HG03460 (cell line): Measurements from ENCODE around the gene DUSP8.

ENCODE experiments used
- ATAC-seq: cut with Tn5 transposase; IDR thresholded peaks from one replicate; pipeline ENCODE4 v1.9.1; 2021; ENCODE audit not compliant: unreplicated experiment

DUSP8 gene

DNA sequence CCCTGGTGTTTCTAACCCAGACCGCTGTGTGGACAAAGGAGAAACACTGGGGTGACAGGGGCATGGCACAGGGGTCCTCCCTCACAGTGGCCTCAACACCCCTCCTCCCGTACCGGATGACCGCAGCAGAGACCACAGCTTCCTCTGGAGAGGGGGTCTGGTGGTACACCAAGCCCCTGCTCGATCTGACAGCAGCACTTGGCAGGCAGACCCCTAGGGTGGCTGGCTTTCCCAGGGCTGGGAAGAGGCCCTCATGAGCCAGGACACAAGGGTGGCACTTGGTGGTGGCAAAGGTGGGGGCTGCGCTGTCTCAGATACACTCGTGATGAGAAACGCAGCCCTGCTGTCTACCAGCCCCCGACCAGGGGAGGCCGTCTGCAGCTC, 38.7 kb downstream of the DUSP8 start:
- no peak for ATAC-seq

DNA sequence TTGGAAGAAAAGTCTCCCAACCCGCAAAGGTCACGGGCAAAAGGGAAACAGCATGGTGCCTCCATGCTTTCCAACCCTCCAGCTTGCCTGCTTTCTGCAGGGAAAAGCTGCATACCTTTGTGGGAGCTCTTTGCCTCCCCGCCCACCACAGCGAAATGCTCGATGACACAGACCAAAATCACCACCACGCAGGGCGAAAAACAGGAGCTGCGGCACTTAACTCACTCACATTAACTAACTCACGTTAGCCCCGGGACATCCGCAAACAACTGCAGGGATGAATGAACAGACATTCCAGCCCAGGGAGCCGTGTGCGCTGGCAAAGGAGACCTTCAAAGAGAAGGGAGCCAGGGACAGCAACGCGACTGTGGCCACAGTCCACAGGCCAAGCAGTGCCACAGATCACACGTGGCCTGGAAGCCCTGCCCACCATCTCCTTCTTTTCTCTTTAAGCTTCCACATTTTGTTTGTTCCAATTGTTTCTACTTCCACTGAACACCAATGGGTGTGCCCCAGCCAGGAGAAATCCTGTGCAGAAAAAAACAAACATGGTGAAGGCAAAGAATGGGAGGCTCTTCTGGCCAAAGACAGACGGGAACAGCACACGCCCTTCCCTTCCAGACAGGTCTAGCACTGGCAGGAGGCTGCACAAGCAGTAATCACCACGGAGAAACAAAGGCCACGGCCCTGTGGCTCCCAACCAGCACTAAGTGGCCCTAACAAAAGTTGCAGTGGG, 39.3 kb downstream of the DUSP8 start:
- ATAC-seq, result no peak

DNA sequence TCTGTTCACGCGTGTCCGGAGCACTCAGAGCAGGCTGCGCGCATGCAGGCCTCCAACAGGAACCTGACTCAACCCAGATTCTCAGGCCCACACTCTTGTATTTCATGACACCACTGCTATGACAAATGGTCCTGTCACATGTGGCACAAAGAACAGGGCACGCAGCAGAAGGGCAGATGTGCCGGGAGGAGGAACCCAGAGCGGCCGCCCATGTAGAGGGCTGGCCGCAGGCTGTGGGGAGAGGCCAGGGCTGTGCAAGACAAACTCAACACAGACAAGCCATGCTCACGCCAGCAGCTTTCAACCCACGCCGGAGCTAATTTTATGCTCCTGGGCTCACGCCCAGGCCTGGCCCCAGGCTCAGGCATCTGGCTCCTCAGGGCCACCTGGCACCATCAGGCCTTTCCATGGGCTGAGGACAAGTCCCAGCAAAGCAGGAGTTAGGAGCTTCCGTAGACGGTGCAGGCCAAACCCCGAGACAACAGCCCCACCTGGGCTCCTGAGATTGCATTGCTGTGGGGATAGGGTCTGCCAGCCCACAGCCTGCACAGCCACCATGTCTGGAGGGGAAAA, 40.0 kb downstream of the DUSP8 start:
- no peak for ATAC-seq

DNA sequence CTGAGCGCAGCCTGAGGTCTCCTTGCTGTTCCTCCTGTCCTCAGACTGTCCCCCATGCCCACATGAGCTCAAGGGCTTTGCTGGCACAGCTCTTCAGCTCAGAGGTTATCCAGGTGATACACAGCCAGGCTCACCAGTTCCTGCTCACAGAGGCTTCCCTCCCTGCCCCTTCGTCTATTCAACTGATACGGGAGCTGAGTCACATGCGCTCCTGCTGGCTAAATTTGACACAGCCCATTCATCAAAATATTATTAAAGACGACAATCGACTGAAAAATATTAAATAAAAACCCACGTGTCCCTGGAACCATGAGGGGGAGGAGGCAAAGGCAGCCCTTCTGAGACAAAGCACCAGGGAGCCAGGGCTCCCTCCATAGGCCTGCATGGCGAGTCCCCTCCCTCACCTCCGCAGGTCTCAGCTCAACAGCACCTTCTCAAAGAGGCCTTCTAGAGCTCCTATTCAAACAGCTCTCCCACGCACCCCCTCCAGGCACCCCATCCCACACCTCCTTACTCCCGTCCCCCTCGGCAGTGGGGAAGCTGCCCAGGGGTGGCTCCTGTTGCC, 40.5 kb downstream of the DUSP8 start:
- no peak for ATAC-seq

DNA sequence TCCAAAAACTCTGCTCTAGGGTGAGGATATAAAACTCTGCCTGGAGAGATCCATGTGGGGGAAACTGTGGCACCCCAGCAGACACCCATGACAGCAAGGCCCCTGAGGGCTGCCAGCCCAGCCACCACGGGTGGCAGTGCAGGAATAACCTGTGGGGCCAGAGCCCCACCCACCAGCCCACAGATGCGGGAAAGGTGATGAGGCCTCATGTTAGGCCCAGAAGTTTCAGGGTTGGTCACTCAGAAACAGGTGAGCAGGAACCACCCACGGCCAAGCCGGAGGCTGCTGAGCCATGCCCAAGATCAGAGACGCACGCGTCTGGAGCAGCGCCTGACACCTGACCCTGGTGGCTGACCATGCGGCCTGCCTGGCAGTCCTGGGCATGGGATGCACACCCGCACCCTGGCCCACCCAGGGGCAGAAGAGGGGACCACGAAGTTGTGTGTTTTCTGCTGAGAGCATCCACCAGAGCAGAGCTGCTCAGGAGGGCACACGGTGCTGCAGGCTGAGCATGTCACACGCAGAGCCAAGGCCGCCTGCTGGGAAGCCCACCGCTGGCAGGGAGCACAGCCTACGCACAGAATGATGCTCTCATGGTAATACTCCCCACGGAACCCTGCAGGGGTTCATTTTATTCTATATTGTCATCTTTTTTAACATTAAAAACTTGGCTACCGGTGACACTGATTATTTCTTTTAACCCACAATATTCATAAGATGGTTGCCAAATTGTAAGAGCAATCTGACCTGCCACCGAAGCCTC, 41.2 kb downstream of the DUSP8 start:
- no peak for ATAC-seq

DNA sequence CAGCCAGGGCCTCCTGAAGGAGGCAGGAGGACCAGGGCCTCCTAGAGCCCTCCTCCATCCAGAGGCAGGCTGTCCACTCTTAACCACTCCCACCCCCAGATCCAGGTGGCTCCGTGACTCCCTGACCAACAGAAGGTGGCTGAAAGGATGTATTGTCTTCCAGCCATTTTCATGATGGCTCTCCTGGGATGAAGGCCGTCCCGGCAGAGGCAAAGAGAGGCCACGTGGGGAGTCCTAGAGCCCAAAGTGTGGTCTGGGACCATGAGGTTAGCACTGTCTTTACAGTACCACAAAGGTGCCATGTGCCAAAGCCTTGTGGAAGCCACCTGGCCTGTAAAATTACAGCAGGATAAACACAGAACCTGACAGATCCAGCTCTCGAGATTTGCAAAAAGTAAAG, 42.3 kb downstream of the DUSP8 start:
- no peak for ATAC-seq

DNA sequence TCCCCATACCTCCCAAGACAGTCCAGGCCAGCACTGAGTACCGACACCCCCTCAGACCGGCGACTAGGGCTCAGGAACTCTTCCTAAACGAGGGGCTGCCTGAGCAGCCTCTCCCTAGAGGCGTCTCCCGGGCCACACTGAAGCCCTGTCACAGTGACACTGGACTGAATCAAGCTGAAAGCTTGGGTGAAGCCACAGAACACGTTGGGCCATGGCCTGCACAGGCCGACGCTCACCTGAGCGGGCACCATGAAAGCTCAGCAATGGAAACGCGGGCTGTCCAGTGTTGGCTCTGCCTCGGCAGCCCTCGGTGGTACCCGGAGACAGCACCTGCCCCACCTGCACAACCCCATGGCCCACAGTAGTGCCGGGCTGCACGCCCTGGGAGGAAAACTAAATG, 42.8 kb downstream of the DUSP8 start:
- ATAC-seq, result no peak

DNA sequence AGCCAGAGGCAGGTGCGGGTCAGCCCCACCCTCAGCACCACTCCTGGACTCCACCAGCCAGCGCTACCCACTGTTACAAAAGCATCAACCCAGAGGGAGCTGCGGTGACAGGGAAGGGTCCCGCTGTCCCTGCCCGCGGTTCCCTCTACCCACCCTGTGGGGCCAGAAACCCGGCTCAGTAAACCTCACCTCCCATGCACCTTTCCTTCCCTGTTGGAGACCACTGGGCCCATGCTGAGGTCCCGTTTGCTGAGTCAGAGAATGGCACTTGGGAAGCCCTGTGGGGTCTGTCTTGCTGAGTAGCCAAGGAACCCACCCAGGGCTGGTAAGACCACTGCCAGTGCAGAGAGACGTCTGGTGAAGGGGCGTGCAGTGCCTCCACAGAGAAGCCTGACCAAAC, 43.4 kb downstream of the DUSP8 start:
- no peak for ATAC-seq

DNA sequence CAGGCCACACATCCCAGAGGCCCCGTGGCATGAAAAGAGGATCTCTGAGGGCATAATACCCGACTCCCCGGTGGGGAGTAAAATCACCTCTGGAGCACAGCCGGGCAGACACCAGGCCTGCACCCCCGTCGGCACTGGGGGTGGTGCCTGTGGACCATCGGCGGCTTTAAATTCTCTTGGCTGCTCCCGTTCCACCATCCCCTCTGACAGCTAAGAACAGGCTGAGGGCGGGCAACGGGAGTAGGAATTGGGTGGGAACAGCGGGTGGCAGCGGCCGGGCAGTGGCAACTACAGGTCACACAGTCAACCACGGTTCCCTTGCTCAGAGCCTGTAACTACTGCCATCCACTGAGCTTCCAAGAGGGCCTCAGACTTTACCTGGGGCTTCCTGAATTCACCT, 45.3 kb downstream of the DUSP8 start:
- ATAC-seq, result no peak

DNA sequence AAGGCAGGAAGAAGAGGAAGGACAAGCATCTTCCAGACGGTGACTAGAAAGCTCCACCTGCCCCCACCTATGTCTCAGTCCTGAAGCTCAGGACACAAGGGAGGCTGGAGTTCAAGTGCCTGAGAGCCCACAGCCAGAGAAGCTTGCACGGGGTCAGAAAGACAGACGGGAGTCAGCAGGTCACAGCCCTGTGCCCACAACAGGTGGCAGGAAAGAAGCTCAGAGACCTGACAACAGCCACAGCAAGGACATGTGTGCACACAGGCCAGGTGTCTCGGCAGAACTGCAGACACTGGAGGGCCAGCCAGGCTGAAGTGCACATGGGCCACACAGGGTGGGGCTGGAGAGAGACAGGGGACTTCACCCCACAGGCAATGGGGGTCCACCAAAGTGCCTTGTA, 48.3 kb downstream of the DUSP8 start:
- no peak for ATAC-seq

DNA sequence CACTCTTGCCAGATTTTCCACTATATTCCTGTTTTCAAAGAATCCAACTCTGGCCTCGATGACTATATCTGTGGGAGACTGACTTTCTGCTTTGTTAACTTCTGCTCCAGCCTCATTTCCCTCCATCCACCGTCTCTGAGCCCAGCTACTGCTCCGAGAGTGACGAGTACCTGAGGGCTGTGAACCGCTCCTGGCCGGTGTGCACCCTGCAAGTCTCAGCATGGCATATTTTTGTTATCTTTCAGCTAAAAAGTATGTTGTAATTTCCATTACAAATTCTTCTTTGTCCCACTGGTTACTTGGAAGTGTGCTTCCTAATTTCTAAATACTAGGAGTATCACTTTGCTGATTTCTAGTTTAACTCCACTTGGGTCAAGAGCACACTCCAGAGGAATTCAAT, 49.0 kb downstream of the DUSP8 start:
- ATAC-seq, result no peak

DNA sequence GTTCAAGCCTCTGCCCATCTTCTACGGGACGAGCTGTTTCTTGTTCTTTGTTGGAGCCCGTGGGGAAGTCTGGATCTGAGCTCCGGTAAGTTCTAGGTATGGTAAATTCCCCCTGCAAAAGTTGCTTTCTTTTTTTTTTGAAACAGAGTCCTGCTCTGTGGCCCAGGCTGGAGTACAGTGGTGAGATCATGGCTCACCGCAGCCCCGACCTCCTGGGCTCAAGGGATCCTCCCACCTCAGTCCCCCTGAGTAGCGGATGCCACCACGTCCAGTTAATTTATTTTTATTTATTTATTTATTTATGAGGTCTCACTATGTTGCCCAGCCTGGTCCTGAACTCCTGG, 50.0 kb downstream of the DUSP8 start:
- peak; percentile 13 for ATAC-seq

DNA sequence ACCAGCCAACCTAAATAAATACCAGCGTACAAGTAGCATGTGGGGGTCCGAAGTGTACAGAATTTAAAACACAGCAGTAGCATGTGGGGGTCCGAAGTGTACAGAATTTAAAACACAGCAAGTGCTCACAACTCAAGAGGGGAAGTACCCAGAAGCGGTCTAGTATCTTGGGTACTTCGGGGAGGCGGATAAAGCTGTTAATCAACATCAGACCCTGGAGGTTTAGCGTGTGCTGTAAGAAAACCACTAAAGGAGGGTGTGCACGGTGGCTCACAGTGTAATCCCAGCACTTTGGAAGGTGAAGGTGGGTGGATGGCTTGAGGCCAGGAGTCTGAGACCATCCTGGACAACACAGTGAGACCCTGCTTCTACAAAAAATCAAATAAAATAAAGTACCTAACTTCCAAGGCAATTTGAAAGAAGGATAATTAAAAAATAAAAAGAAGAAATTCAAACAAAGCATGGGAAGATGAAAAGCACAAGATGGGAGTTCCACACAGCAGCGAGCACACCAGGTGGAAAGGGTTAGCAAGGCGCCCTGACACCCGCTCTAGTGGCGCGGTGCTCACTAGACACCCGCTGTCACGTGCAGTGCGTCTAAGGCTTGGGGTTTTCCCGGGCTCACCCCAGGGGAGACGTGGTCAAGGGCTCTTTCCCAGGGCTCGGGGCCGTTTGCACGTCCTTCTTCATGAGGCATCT, 50.5 kb downstream of the DUSP8 start:
- peak; percentile 75 for ATAC-seq

DNA sequence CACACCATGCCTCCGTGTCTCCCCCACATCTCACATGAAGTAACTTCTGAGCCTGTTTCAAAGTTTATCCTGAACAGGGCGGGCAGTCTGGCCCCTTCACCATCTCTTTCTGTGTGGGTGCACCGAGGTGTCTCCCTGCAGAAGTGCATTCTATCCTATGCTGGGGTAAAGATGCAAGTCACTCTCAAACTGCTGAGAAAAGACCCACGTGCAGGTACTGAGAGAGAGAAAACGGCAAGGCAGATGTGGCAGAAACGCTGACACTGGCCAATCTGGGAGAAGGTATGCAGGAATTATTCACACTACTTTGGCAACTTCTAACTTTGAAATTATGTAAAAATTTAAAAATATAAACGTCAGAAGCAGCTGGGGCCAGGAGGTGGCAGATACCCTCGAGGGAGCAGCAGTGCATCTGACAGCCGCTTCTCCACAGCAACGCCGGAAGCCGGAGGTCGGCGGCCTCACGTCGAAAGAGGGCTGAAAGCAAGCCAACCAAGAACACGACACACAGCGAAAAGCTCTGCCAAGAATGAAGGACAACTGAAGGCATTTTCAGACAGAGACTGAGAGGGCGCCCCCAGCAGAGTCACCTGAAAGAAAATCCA, 51.3 kb downstream of the DUSP8 start:
- ATAC-seq, result no peak

DNA sequence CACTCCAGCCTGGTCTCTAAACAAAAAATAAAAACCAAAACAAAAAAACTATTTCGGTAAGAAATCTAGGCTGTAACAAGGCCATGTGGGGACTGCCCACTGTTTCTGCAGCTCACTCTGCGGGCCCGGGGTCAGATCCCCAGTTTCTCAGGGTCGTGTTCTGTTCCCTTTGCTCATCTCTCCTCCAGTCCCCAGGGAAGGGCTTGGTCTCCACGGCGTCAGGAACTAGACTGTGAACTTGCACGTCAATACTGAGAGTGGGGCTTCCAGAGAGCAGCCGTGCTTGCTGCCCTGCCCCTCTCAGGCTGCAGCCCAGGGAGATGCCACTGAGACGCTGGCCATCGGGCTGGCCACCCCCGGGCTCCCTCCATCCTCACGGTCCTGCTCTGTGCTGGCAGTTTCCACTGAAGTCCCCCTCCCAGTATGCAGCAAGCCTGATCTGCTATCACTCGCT, 51.8 kb downstream of the DUSP8 start:
- no peak for ATAC-seq

DNA sequence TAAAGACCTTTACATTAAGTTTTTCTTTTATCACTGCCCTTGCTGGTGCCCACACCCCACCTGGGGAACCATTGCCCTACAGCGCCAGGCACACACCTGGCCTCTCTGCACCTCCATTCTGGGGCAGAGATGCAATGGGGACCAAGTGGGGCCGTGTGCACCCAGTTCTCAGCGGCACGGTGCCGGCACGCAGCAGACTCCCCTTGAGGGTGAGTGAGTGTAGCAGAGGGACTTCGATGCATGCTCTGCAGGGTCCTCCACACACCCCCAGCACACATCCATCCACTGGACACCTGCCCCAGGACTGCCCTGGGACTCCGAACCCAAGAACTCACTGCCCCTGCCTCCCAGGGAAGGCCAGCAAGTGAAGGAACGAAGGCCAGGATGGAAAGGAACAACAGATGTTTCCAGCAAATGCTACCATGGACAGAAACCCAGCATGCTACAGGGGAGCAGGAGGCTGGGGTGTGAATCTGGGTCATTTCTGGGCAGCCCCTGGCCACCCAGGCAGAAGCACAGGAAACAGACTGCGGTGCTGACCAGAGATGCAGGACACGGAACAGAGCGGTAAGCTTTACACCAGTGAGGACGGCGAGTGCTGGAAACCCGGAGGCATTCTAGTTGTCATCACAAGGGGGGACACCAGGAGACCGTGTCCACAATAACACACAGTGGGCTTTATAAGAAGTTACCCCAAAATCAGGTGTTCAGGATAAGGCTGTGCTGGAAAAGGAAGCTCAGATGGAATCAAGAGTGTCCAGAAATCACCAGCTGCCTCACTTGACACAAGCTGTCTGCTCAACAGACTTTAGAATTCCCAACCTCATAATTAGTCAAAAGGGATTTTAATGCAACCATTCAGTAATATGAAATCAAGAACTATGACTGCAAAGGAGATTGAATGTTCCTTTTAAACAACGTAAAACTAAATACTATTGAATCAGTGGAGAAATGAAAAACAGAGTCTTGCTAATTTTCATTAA, 52.8 kb downstream of the DUSP8 start:
- no peak for ATAC-seq

DNA sequence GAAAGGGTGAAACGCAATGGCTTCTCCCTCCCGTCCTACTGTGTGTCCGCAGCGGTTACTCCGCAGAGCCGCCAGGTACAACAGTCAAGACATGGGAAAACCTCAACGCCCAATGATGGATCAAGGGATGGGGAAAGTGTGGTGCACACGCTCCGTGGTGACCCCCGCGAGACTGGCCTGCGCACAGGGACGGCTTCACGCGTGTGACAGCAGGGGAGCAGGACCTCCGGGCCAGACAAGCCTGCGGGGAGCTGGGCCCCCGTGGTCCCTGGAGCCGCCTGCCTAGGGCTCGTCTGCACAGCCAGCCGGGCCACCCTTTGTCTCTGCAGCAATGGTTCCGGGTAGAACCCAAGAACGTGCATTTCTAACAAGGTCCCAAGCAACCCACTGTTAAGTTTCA, 53.8 kb downstream of the DUSP8 start:
- ATAC-seq, result no peak

DNA sequence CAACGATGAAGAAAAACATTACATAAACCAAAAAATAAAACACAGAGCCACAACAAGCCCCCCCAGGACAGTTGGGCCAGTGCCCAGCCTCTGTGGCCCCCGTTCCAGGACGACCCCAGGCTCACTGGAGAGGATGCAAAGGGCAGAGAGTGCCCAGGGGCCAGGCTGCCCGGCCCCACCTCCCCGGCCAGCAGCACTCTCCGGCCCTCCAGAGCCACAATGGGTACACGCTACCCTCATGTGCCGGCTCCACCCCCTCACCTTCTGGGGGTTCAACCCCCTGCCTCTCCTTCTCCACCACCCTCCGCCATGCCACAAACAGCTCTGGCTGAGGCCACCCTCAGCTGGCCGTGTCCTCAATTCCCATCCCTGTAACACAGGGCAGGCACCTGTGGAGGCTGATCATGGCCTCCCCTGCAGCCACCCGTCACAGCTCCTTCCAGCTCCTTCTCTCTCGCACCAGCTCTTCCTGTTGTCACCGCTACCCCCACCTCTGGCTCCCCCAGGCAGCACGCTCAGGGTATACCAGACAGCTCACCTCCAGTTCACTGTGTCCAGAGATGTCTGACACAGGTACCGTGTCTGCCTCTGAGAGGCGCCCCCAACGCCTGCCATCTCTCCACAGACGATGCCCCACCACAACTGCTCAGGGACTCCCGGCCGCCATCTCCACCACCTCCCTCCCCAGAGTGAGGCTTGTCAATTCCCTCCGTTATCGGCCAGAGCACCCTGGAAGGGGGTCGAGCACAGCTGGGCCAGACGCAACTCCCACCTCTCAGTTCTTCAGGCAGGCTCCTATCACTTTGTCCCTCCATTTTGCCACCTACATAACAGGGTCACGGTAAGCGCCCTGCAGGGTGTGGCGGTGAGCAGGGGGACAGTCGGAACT, 54.7 kb downstream of the DUSP8 start:
- ATAC-seq, result no peak
